BLaER1 (cell line): ENCODE measurements around the gene CACFD1.
A peak's percentile ranks its signal among the peaks of the same experiment; 100 is the strongest.

Experiments
- H3K27ac ChIP-seq: shearing (Covaris generic); formaldehyde crosslinking; 2 replicates; pipeline ENCODE4 v1.8.1; 2022
- H3K27me3 ChIP-seq: shearing (Covaris generic); formaldehyde crosslinking; 2 replicates; pipeline ENCODE4 v1.8.1; 2022
- H3K36me3 ChIP-seq: shearing (Covaris generic); formaldehyde crosslinking; 2 replicates; pipeline ENCODE4 v1.8.1; 2022
- H3K4me1 ChIP-seq: shearing (Covaris generic); formaldehyde crosslinking; 2 replicates; pipeline ENCODE4 v1.8.1; 2022
- H3K4me2 ChIP-seq: shearing (Covaris generic); formaldehyde crosslinking; 2 replicates; pipeline ENCODE4 v1.8.1; 2022
- H3K4me3 ChIP-seq: shearing (Covaris generic); formaldehyde crosslinking; 2 replicates; pipeline ENCODE4 v1.8.1; 2022
- H3K9ac ChIP-seq: shearing (Covaris generic); formaldehyde crosslinking; 2 replicates; pipeline ENCODE4 v1.8.1; 2022
- H3K9me3 ChIP-seq: shearing (Covaris generic); formaldehyde crosslinking; 2 replicates; pipeline ENCODE4 v1.8.1; 2022
- H4K20me1 ChIP-seq: shearing (Covaris generic); formaldehyde crosslinking; 2 replicates; pipeline ENCODE4 v1.8.1; 2022
- Cebpa-rat ChIP-seq: shearing (Covaris generic); IDR thresholded peaks from 2 replicates; pipeline ENCODE4 v1.8.1; 2022

The CACFD1 gene

DNA sequence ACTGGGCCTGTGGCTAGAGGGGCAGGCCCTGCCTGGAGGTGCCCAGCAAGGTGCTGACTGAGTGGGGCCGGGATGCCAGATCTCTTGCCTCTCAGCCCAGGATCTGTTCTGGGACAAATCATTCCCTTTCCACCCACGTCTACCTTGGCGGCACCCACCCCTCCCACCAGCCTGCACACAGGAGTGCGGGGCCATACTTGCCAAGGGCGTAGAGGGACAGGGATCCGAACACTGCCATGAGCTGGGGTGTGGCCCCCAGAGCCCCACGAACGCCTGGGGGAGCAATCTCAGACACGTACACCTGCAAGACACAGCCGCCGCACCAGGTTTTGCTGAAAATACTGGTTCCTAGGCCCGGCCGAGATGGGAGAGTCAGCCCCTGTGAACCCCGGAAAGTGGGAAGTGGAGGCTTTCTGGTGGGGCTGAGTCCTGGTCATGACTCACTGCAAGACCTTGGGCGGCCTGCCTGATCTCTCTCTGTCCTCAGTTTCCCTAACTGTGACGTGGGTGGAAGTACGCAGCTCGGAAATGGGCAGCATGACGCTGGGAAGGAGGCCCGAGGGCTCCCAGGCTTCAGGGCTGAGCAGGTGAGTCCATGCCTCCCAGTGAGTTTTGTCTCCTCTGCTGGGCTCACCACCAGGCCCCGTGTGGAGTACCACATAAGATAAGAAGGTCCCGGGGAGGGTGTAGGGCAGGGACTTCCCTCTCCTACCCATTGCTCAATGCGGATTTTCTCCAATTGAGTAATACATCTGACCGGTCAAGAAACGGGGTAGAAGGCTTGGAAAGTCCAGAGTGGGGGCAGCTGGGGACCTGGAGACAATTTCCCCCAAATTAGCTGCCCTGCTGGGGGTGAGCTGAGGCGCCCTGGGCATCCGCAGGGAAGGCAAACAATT lies 16.5 kb downstream of the CACFD1 start:
- Histone ChIP-seq H3K9me3 (no peaks in the 10 kb centered on the region), H3K4me2 (0 out of 2 replicates have a peak overlapping the region, but pooled peaks have one; percentile 99), H3K4me1 (peaks cover 49% of the 10 kb centered on the region), H3K4me3 (no peak overlapping the region), H3K36me3 (peaks cover 53% of the 10 kb centered on the region), H3K27ac (0 out of 2 replicates have a peak overlapping the region, but pooled peaks have one; percentile 14), H3K27me3 (no peaks in the 10 kb centered on the region), H4K20me1 (peaks cover 37% of the 10 kb centered on the region), H3K9ac (no peak overlapping the region)
- TF ChIP-seq Cebpa-rat: no peak

DNA sequence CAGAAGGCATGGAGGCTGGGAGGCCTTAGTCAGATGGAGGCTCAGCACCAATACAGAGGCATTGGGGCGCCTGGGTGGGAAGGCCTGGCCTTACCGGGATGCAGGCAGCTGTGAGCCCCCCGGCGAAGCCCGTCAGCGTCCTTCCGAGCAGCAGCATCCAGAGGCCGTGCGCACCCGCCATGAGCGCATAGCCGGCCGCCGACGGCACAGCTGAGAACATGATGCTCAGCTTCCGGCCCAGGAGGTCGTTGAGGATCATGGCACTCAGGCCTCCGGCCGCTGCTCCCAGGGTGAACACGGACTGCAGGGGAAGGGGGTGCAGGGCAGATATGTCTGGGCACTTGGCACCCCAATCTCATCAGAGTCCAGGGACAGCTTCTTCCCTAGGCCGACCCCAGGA lies 17.2 kb downstream of the CACFD1 start:
- H3K27me3 ChIP-seq: no peaks in the 10 kb centered on the region
- no peak overlapping the region for H3K9ac ChIP-seq
- no peaks in the 10 kb centered on the region for H3K9me3 ChIP-seq
- peaks cover 47% of the 10 kb centered on the region for H3K36me3 ChIP-seq
- TF ChIP-seq Cebpa-rat: no peak
- no peak overlapping the region for H3K4me3 ChIP-seq
- peaks cover 31% of the 10 kb centered on the region for H4K20me1 ChIP-seq
- no peak overlapping the region for H3K27ac ChIP-seq
- H3K4me1 ChIP-seq: peaks cover 49% of the 10 kb centered on the region
- 0 out of 2 replicates have a peak overlapping the region, but pooled peaks have one; percentile 99 for H3K4me2 ChIP-seq

DNA sequence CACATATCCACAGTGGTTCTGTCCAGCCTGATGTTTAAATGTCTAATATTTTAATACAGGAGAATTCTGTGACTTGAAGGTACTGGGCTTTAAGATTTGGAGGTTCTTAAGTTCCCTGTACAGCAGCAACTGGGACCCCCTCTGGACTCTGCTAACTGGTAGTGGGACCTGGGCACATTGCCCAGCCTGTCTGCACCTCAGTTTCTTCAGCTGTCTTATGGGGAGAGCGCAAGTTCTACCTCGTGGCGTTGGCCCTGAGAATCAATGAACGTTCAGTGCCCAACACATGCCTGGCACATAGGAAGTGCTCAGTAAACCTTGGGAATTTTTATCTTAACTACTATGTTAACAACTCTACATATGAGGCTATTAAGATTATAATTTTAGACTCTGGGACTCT lies 17.7 kb downstream of the CACFD1 start:
- Histone ChIP-seq H3K27me3 (no peaks in the 10 kb centered on the region), H3K4me1 (peaks cover 49% of the 10 kb centered on the region), H3K4me2 (peak overlapping the region; percentile 99), H3K9me3 (no peaks in the 10 kb centered on the region), H3K4me3 (no peak overlapping the region; the same call in 1 of the 2 replicates), H4K20me1 (peaks cover 30% of the 10 kb centered on the region), H3K9ac (no peak overlapping the region), H3K27ac (no peak overlapping the region), H3K36me3 (peaks cover 42% of the 10 kb centered on the region)
- TF ChIP-seq Cebpa-rat: no peak

DNA sequence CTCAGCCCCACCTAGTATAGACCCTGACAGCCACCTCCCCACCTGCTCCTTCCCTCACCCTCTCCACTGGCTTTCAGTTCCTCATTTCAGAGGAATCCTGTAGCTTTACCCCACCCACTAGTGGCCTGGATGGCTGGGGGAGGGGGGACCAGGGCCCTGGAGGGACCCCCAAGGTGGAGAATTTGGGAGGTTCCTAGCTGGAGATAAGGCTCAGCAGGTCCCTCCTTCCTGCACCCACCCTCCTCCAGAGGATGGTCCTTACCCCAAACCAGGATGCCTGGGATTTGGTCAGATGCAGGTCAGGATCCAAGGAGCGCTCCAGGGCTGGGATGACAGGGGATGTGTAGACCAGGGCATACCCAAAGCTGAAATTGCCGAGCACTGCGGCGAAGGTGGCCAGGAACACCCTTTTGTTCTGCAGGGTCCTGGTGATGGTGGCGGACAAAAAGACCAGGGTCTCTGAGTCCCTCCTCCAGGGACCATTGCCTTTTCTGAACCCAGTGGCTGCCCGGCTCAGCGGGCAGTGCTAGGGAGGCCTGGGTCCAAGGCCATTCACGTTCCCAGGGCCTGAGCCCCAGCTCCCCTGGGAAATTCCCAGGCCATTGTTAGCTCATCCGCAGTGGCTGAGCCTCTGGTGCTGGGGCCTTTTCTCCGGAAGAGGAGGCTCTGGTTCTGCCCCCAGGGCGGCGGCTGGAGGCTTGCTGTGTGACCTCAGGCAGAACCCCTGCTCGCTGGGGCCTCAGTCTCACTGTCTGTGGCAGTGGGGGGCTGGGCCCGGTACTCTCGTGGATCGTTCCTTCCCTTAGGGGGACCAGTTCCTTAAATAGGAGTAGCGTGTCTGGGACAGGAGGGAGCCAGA lies 18.4 kb downstream of the CACFD1 start:
- Histone ChIP-seq H3K36me3 (peaks cover 34% of the 10 kb centered on the region), H3K4me3 (peak overlapping the region; percentile 74), H3K27me3 (no peaks in the 10 kb centered on the region), H3K27ac (peak overlapping the region; percentile 77), H4K20me1 (peaks cover 30% of the 10 kb centered on the region), H3K4me1 (peaks cover 56% of the 10 kb centered on the region), H3K9me3 (no peaks in the 10 kb centered on the region), H3K9ac (peak overlapping the region; percentile 77), H3K4me2 (peak overlapping the region; percentile 99)
- no peak for TF ChIP-seq Cebpa-rat

DNA sequence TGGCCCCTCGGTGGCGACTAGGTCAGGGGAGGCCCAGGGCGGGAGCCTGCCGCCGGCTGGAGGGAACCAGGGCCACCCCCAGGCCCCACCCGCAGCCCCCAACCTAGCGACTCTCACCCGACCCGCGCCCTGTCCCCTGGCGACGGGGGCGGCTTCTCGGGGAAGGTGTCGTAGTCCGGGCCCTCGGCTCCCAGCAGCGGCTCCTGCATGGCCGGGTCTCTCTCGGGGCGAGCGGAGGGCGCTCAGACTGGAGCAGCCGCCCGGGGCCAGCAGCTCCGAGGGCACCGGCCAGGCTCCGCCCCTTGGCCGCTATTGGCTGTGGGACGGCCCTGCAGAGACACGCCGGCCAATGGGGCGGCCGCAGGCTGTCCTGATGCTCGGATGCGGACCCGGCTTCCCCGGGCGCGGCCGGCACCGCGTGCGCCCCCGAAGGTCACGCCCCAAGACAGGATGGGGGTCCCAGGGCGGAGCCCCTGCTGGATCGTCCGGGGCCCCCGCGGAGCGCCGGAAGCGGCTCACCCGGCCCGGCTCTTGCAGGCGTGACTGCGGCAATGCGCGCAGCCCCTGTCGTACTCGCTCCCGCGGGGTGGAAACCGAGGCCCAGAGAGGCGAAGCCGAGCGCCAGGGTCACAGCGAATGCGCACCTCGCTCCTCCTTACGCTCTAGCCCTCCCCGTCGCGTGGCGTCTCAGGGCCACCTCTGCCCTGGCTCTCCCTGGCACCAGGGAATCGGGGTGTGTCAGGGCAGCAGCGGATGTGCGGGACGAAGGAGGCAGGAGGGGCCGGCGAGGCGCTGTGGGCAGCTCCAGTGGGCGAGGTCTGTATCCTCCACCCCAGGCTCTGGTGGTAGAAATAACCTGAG lies 19.3 kb downstream of the CACFD1 start, which contains the start of gene SLC2A6:
Gene SLC2A6 (minus strand): TSS at position 249 of the 861 bp plus-strand sequence. CDS start 40 bp downstream, at position 209.
- no peaks in the 10 kb centered on the region for H3K27me3 ChIP-seq
- H3K9ac ChIP-seq: peak within 1 kb of the TSS; percentile 77
- no peak for TF ChIP-seq Cebpa-rat
- H3K36me3 ChIP-seq: peaks cover 25% of the 10 kb centered on the region
- peak within 1 kb of the TSS; percentile 99 for H3K4me2 ChIP-seq
- peak within 1 kb of the TSS; percentile 77 for H3K27ac ChIP-seq
- H3K9me3 ChIP-seq: no peaks in the 10 kb centered on the region
- H3K4me1 ChIP-seq: peaks cover 55% of the 10 kb centered on the region
- H3K4me3 ChIP-seq: peak within 1 kb of the TSS; percentile 74
- peaks cover 26% of the 10 kb centered on the region for H4K20me1 ChIP-seq

DNA sequence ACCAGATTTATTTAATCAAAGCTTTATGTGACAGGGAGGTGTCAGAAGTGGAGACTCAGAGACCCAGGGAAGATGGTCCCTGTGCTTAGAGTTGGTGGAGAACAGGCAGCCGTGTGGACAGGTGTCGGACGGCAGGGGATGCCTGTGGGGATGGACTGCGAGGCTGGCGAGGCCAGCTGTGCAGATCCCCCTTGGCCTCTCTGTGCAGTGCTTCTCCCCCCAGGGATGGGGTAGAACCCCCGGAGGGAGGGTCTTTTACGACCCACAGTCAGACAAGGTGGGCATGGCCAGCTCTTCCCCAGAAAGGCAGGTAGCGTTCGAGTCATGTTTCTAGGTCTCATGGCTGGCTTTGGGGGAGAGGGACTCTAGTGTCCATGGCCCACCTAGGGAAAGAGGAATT lies 23.8 kb downstream of the CACFD1 start:
- H3K4me1 ChIP-seq: peaks cover 56% of the 10 kb centered on the region
- no peak for TF ChIP-seq Cebpa-rat
- no peaks in the 10 kb centered on the region for H3K27me3 ChIP-seq
- H3K27ac ChIP-seq: no peak overlapping the region
- no peaks in the 10 kb centered on the region for H3K36me3 ChIP-seq
- H3K4me3 ChIP-seq: no peak overlapping the region
- no peaks in the 10 kb centered on the region for H3K9me3 ChIP-seq
- no peak overlapping the region for H3K4me2 ChIP-seq
- H4K20me1 ChIP-seq: no peaks in the 10 kb centered on the region
- H3K9ac ChIP-seq: no peak overlapping the region

DNA sequence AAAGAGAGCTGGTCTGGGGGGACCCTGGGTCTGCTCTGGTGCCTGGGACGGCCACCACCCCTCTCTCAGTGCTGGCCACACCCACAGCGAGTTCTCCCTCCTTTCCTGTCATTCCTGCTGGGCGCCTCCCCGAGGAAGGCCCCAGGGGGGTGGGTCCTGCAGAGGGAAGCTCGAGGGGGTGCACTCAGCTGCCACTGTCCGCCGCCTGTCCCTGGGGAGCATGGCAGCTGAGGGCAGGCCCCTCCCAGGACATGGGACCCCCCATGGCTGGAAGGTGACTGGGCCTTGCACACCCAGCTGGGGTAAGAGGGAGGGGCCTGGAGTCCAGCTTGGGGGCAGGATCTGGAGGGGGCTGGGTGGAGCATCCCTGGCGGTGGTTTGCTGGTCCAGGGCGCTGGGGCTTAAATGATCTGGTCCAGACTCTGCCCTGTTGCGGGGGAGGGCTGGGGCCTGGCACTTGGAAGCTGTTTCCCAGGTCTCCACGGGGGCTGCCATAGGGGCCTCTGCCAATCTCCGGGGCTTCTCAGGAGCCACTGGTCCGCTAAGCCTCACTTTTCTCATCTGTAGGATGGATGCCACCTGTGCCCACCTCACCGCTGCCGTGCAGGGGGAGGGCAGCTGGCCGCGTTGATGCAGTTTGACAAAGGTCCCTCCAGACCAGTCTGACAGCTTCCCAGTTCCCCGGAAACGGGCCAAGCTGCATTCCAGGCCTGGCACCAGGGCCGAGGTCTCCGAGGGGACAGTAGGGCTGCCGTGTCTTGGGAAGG lies 25.1 kb downstream of the CACFD1 start:
- Histone ChIP-seq H3K4me1 (peaks cover 47% of the 10 kb centered on the region), H4K20me1 (no peaks in the 10 kb centered on the region), H3K4me3 (no peak overlapping the region), H3K27me3 (no peaks in the 10 kb centered on the region), H3K9ac (no peak overlapping the region), H3K9me3 (no peaks in the 10 kb centered on the region), H3K4me2 (peak overlapping the region; percentile 64), H3K27ac (no peak overlapping the region), H3K36me3 (no peaks in the 10 kb centered on the region)
- no peak for TF ChIP-seq Cebpa-rat

DNA sequence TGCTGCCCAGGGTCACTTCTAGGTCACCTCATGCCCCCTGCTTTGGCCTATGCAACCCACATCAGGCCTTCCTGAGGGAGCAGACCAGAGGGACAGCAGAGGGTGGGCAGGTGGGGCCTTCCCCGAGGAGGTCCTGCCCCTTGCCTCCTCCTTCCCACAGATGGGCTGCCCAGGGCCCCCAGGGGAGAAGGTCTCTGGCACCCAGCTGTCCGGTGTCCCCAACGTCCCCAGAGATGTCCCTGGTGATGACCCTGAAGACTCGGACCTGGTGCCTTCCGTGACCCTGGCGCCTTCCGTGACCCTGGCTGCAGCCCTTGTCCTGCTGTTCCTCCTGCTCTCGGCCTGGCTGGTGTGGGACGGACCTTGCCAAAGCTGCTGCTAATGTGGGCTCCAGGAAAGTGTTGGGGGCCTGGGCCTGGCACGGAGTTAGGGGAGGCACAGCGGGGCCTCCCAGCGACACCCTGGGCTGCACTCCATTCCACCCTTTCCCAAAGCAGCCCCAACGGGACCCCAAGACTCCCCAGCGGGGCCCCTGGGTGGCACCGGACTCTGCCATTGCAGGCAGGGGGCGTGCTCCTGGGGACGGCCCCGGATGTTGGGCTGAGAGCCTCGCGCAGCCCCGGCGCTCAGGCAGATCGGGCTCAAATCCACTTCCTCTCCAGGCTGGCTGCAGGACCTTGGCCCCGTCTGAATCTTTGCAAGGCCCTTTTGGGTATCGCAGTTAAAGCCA lies 25.9 kb downstream of the CACFD1 start:
- no peak overlapping the region for H3K4me3 ChIP-seq
- H3K4me2 ChIP-seq: peak overlapping the region; percentile 64

More for the DNA sequence above, 25.9 kb downstream of the CACFD1 start:
- Histone ChIP-seq H3K4me1 (peaks cover 47% of the 10 kb centered on the region), H3K27me3 (no peaks in the 10 kb centered on the region), H3K9ac (0 out of 2 replicates have a peak overlapping the region, but pooled peaks have one; percentile 38), H4K20me1 (no peaks in the 10 kb centered on the region), H3K9me3 (no peaks in the 10 kb centered on the region), H3K36me3 (no peaks in the 10 kb centered on the region), H3K27ac (peak overlapping the region; percentile 28)
- TF ChIP-seq Cebpa-rat: no peak
